NT2/D1 (cell line): ENCODE results near the gene TEX36.

Experiments
- DNase-seq: peaks from one replicate; pipeline ENCODE4 v3.0.0-alpha.2; 2011; ENCODE audit warnings: low read depth, low spot score
- H3K27me3 ChIP-seq: 2 replicates; pipeline ENCODE4 v1.6.0; 2011; ENCODE audit warnings: mild to moderate bottlenecking; ENCODE audit not compliant: insufficient read length, insufficient read depth
- H3K36me3 ChIP-seq: 2 replicates; pipeline ENCODE4 v1.6.1; 2011; ENCODE audit warnings: mild to moderate bottlenecking, low read length, mixed read lengths; ENCODE audit not compliant: insufficient read depth, insufficient read length
- H3K4me1 ChIP-seq: 2 replicates; pipeline ENCODE4 v1.5.1; 2011; ENCODE audit not compliant: insufficient read depth, insufficient read length
- H3K4me3 ChIP-seq: 2 replicates; pipeline ENCODE4 v1.5.1; 2011; ENCODE audit warnings: low read depth; ENCODE audit not compliant: insufficient read length
- H3K9ac ChIP-seq: 2 replicates; pipeline ENCODE4 v1.6.0; 2011; ENCODE audit warnings: low read depth; ENCODE audit not compliant: insufficient read length
- H3K9me3 ChIP-seq: 2 replicates; pipeline ENCODE4 v1.5.1; 2011; ENCODE audit warnings: mild to moderate bottlenecking, low read length; ENCODE audit not compliant: insufficient read depth
- SUZ12 ChIP-seq: IDR thresholded peaks from 2 replicates; pipeline ENCODE4 v1.6.1; 2011; ENCODE audit not compliant: insufficient read length, insufficient read depth; ENCODE audit errors: extremely low read depth
- YY1 ChIP-seq: IDR thresholded peaks from 2 replicates; pipeline ENCODE4 v1.6.1; 2011; ENCODE audit not compliant: insufficient read length, insufficient read depth
- ZNF274 ChIP-seq: IDR thresholded peaks from 2 replicates; pipeline ENCODE4 v1.6.1; 2011; ENCODE audit warnings: mild to moderate bottlenecking, low read depth, low read length

Gene TEX36

DNA sequence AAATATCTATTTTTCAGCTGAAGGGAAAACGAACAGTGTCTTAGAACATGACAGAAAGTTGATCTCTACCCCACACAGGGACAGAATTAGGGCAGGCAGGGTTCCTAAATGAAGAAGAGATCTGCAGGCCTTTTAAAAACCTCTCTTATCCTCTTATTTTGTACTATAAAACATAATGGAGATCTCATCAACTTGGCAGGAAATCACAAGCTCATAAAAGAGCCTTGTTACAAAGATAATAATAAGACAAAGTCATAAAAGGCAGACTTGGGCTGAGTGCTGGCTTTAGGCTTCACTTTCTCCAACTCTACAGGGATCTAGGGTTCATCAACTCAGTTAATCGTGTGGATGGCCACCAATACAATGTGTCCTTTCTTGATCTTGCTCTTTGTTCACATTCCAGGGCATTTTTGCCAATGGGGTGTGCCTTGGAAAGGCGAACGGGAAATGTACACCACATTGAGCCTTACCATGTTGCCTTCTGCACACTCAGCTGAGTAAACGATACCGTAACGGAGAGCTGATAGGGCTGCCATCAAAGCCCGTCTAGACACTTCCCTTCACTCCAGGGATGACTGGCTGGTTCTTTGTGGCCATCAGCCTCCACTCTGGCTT is 7.1 kb upstream of the TEX36 start:
- no peaks in the 10 kb centered on the region for H3K9me3 ChIP-seq
- no peak for TF ChIP-seq ZNF274
- TF ChIP-seq SUZ12 = no peak
- no peak for TF ChIP-seq YY1
- no peak for DNase-seq
- no peaks in the 10 kb centered on the region for H3K27me3 ChIP-seq
- no peak overlapping the region for H3K9ac ChIP-seq
- no peaks in the 10 kb centered on the region for H3K4me1 ChIP-seq
- H3K36me3 ChIP-seq = no peaks in the 10 kb centered on the region
- no peak overlapping the region for H3K4me3 ChIP-seq

DNA sequence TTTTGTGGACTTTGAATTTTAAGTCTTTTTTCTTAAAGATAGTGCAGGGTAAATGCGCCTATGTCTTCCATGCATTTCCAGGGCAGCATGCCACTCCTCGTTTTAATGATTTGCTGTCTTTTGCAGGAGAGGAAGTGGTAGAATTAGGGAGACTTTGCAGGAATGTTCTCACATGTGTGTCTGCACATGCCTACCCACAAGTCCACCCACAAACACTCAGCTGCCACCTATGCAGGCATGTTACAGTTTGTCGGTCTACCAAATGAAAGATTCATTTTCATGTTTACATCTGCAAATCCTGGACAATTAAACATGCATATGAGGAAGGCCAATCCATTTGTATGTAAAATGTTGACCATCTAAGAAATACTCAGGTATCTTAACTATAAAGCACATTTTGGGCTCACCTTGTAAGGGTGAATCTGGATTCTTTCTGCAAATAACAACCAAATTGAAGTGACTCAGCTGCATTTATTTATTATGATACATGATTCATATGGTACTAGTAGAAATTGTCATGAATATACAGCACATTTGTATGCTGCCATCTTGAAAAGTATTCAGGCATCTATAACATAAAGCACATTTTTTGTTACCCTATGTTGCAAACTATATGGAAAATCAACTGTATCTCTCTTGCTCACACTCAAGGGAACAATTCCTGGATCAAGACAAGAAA is 4.7 kb upstream of the TEX36 start:
- H3K4me1 ChIP-seq = no peaks in the 10 kb centered on the region
- TF ChIP-seq ZNF274 (no peak), SUZ12 (no peak), YY1 (no peak)

DNA sequence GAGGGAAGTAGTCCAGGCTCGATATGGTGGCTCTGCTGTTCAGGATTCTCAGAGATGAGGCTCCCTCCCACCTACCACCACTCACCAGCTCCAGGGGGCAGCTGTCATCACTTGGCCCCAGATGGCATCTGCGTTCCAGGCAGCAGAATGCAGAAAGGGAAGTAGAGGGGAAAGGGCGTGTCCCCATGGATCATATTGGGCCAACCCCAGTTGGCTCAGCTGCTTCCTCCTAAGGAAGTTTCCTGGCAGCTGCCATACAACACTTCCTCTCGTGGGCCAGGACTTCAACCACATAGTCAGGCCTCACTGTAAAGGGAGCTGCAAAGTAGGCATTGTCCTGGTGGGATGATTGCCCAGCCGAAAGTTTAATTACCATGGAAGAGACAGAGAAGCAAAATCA is 1.6 kb upstream of the TEX36 start:
- Histone ChIP-seq H3K36me3 (no peaks in the 10 kb centered on the region), H3K4me3 (no peak overlapping the region), H3K9me3 (no peaks in the 10 kb centered on the region), H3K9ac (no peak overlapping the region), H3K27me3 (no peaks in the 10 kb centered on the region), H3K4me1 (no peaks in the 10 kb centered on the region)
- TF ChIP-seq SUZ12 (no peak), YY1 (no peak), ZNF274 (no peak)
- no peak for DNase-seq

More for the DNA sequence above, 4.7 kb upstream of the TEX36 start:
- no peaks in the 10 kb centered on the region for H3K36me3 ChIP-seq
- H3K4me3 ChIP-seq = no peak overlapping the region
- no peaks in the 10 kb centered on the region for H3K9me3 ChIP-seq
- H3K27me3 ChIP-seq = no peaks in the 10 kb centered on the region
- no peak overlapping the region for H3K9ac ChIP-seq
- no peak for DNase-seq

DNA sequence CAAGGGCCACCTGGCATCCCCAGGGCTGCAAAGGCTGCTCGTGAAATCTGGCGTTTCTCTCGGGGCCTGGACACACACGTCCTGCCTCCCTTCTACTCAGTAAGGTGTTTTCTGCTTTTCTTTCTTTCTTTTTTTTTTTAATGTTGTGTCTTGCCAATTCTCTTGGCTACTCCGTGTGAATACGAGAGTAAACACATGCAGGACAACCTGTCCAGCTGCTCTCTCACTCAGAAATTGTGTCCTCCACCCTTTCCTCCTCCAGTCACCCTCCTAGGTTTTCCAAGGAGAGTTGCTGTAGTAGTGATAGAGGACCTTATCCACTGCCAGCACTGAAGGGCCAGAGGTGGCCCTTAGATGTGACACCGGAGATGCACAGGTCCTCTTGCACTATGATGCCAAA is 858 bp upstream of the TEX36 start:
- no peak for DNase-seq
- Histone ChIP-seq H3K9me3 (no peaks in the 10 kb centered on the region), H3K9ac (no peak overlapping the region), H3K36me3 (no peaks in the 10 kb centered on the region), H3K4me3 (no peak overlapping the region), H3K4me1 (no peaks in the 10 kb centered on the region), H3K27me3 (no peaks in the 10 kb centered on the region)
- TF ChIP-seq YY1 = no peak
- no peak for TF ChIP-seq ZNF274
- TF ChIP-seq SUZ12 = no peak

DNA sequence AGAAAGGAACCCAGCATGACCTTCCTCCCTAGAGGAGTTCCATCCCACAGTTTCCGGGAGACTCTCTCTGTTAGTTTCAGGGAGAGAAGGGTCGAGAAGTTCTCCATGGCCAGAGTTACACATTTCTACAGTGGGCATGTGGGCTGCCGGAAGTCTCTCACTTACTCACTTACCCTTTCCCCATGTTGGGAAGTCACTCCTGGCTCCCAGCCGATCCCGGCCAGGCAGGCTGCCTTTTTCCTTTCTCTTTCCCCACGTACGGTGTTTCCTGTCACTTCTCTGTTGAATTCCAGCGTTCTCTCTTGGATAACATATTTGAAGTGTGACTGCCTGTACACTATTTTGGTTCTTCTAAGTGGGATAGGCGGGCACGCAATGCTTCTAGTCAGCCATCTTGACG is 3.5 kb downstream of the TEX36 start:
- no peaks in the 10 kb centered on the region for H3K36me3 ChIP-seq
- H3K4me3 ChIP-seq = no peak overlapping the region
- TF ChIP-seq ZNF274 = no peak
- no peak for TF ChIP-seq YY1
- TF ChIP-seq SUZ12 = no peak
- H3K4me1 ChIP-seq = no peaks in the 10 kb centered on the region
- no peak for DNase-seq
- H3K9me3 ChIP-seq = peaks cover 10% of the 10 kb centered on the region; the same call in 1 of the 2 replicates
- no peak overlapping the region for H3K9ac ChIP-seq
- H3K27me3 ChIP-seq = no peaks in the 10 kb centered on the region

DNA sequence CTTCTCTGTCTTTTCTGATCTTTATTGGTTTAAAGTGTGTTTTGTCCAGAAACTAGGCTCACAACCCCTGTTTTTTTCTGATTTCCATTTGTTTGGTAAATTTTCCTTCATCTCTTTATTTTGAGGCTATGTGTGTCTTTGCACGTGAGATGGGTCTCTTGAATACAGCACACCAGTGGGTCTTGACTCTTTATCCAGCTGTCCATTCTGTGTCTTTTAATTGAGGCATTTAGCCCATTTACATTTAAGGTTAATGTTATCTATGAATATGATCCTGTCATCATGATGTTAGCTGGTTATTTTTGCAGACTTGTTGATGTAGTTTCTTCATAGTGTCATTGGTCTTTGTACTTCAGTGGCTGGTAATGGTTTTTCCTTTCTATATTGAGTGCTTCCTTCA is 10.1 kb downstream of the TEX36 start:
- Histone ChIP-seq H3K4me1 (no peaks in the 10 kb centered on the region), H3K36me3 (no peaks in the 10 kb centered on the region), H3K9ac (no peak overlapping the region), H3K27me3 (no peaks in the 10 kb centered on the region), H3K9me3 (peaks cover 10% of the 10 kb centered on the region; the same call in 1 of the 2 replicates), H3K4me3 (no peak overlapping the region)
- TF ChIP-seq ZNF274 (no peak), YY1 (no peak), SUZ12 (no peak)
- no peak for DNase-seq

DNA sequence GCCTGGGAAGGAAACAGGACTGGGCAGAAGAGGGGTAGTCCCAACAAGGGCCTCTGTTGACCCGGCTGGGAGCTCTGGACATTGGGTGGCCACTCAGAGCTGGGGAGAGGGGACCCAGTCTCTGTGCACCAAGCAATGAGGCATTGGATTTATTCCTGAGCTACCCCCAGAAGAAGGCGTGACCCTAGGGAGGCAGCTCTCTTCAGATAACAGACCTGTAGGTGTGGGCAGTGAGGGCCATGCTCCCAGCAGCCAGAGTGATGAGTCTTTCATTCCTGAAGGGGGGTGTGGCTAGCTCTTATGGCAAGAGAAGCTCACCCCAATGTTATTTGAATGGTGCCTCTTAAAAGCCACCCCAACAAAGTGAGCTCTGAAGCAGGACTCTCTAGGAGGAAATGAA is 20.4 kb downstream of the TEX36 start:
- H3K9me3 ChIP-seq = no peaks in the 10 kb centered on the region
- H3K27me3 ChIP-seq = no peaks in the 10 kb centered on the region
- TF ChIP-seq ZNF274 (no peak), YY1 (no peak), SUZ12 (no peak)
- no peak overlapping the region for H3K9ac ChIP-seq
- H3K36me3 ChIP-seq = no peaks in the 10 kb centered on the region
- peaks cover 6% of the 10 kb centered on the region for H3K4me1 ChIP-seq
- DNase-seq = no peak
- H3K4me3 ChIP-seq = no peak overlapping the region
